ACC112 (cell line): Measurements from ENCODE around the gene DLGAP4.
A peak's percentile ranks its signal among the peaks of the same experiment; 100 is the strongest.

Source experiments
- H2AFZ ChIP-seq: fragments of 200-600 bp; sonication (generic); one replicate; pipeline ENCODE4 v1.6.0; 2017; ENCODE audit warnings: antibody characterized with exemption, low read length; ENCODE audit not compliant: unreplicated experiment
- H3K27ac ChIP-seq: fragments of 200-600 bp; sonication (generic); 2 replicates; pipeline ENCODE4 v1.5.1; 2014; ENCODE audit warnings: low read depth, mild to moderate bottlenecking, antibody characterized with exemption, low read length, moderate library complexity
- H3K27me3 ChIP-seq: fragments of 200-600 bp; sonication (generic); 2 replicates; pipeline ENCODE4 v1.6.1; 2014; ENCODE audit warnings: mild to moderate bottlenecking, antibody characterized with exemption, low read length, moderate library complexity, mixed read lengths; ENCODE audit not compliant: insufficient read depth
- H3K36me3 ChIP-seq: fragments of 200-600 bp; sonication (generic); 2 replicates; pipeline ENCODE4 v1.6.1; 2016; ENCODE audit warnings: mild to moderate bottlenecking, antibody characterized with exemption, low read length, moderate library complexity, mixed read lengths; ENCODE audit not compliant: insufficient read depth
- H3K4me1 ChIP-seq: fragments of 200-600 bp; sonication (generic); one replicate; pipeline ENCODE4 v1.6.1; 2016; ENCODE audit warnings: low read length, mixed read lengths; ENCODE audit not compliant: insufficient read depth, unreplicated experiment, control insufficient read depth
- H3K4me3 ChIP-seq: fragments of 200-600 bp; sonication (generic); 2 replicates; pipeline ENCODE4 v1.5.1; 2014; ENCODE audit warnings: mild to moderate bottlenecking, low read depth, low read length
- H3K79me2 ChIP-seq: fragments of 200-600 bp; sonication (generic); one replicate; pipeline ENCODE4 v1.6.0; 2016; ENCODE audit warnings: low read length; ENCODE audit not compliant: control insufficient read depth, unreplicated experiment, insufficient read depth

Gene DLGAP4

DNA sequence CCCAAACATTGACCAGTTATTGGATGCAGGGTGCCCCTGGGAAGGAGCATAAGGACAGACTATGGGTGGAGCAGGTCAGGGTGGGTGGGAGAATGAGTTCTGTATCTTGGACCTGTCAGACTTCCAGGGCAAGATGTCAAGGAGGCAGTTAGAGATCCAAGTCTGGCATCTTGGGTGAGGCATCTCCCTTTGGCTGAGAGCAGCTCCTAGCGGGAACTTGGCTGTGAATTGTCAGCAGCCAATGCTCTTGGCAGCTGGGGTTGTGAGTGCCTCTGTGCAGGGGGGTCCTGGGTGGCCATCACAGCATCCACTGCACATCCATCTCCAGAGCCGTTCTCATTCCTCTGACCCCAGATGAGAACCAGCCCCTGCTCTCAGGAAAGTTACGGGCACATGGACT is 118.2 kb downstream of the DLGAP4 start:
- Histone ChIP-seq H3K27ac (no peak overlapping the region), H2AFZ (no peak overlapping the region), H3K36me3 (no peaks in the 10 kb centered on the region), H3K27me3 (peaks cover 42% of the 10 kb centered on the region), H3K4me1 (no peaks in the 10 kb centered on the region), H3K79me2 (no peaks in the 10 kb centered on the region), H3K4me3 (no peak overlapping the region)

DNA sequence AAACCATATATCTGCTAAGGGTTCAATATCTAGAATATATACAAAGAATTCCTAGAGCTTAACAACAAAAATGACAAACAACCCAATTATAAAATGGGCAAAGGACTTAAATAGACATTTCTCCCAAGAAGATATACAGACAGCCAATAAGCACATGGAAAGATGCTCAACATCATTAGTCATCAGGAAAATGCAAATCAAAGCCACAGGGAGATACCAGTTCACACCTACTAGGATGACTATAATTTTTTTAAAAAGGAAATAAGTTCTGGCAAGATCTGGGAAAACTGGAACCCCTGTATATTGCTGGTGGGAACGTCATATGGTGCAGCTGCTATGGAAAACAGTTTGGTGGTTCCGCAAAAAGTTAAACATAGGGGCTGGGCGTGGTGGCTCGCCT is 119.0 kb downstream of the DLGAP4 start:
- H3K27ac ChIP-seq: no peak overlapping the region
- no peaks in the 10 kb centered on the region for H3K36me3 ChIP-seq
- no peaks in the 10 kb centered on the region for H3K4me1 ChIP-seq
- H3K27me3 ChIP-seq: peaks cover 35% of the 10 kb centered on the region
- no peak overlapping the region for H2AFZ ChIP-seq
- no peak overlapping the region for H3K4me3 ChIP-seq
- H3K79me2 ChIP-seq: no peaks in the 10 kb centered on the region

DNA sequence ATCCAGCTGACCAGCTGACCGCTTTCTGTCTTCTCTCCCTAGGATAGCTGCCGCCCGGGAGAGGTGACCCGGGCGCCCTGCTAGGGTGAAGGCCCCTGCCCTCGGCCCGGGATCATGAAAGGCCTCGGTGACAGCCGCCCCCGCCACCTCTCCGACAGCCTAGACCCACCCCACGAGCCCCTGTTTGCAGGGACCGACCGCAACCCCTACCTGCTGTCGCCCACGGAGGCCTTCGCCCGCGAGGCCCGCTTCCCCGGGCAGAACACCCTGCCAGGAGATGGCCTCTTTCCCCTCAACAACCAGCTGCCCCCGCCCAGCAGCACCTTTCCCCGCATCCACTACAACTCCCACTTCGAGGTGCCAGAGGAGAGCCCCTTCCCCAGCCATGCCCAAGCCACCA is 125.5 kb downstream of the DLGAP4 start:
- no peak overlapping the region for H3K27ac ChIP-seq
- no peaks in the 10 kb centered on the region for H3K4me1 ChIP-seq
- peaks cover 4% of the 10 kb centered on the region for H3K27me3 ChIP-seq
- no peaks in the 10 kb centered on the region for H3K79me2 ChIP-seq
- H3K4me3 ChIP-seq: no peak overlapping the region
- no peak overlapping the region for H2AFZ ChIP-seq
- no peaks in the 10 kb centered on the region for H3K36me3 ChIP-seq

DNA sequence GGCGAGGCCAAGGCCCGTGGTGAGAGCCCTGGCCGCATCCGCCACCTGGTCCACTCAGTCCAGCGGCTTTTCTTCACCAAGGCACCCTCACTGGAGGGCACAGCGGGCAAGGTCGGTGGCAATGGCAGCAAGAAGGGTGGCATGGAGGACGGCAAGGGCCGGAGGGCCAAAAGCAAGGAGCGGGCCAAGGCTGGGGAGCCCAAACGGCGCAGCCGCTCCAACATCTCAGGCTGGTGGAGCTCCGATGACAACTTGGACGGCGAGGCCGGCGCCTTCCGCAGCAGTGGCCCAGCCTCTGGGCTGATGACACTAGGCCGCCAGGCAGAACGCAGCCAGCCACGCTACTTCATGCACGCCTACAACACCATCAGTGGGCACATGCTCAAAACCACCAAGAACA is 126.0 kb downstream of the DLGAP4 start:
- Histone ChIP-seq H3K36me3 (no peaks in the 10 kb centered on the region), H3K4me1 (no peaks in the 10 kb centered on the region), H3K27me3 (peaks cover 3% of the 10 kb centered on the region; the same call in 1 of the 2 replicates), H3K27ac (no peak overlapping the region), H3K4me3 (no peak overlapping the region), H3K79me2 (no peaks in the 10 kb centered on the region), H2AFZ (no peak overlapping the region)

DNA sequence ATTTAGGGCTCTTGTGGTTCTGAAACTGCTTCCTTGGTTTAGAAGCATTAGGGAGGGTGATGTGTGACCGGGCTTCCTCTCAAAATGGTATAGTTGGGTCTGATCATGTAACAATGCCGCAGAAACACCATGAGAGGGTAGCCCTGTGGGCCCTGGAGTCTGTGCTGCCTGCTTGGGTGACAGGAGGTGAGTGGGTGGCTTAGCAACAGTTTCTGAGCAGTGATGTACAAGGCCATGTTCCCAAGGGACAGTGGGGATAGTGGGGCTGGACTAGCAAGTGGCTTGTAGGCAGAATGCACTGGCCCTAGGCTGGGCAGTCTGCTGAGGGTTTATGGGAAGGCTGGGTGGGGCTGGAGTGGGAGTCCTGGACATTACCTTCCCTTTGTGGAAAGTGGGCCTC is 128.2 kb downstream of the DLGAP4 start:
- Histone ChIP-seq H3K79me2 (no peaks in the 10 kb centered on the region), H3K27me3 (0 out of 2 replicates have a peak, but pooled peaks cover 3% of the 10 kb centered on the region), H3K36me3 (no peaks in the 10 kb centered on the region), H3K4me1 (no peaks in the 10 kb centered on the region), H3K27ac (no peak overlapping the region), H2AFZ (no peak overlapping the region), H3K4me3 (no peak overlapping the region)

DNA sequence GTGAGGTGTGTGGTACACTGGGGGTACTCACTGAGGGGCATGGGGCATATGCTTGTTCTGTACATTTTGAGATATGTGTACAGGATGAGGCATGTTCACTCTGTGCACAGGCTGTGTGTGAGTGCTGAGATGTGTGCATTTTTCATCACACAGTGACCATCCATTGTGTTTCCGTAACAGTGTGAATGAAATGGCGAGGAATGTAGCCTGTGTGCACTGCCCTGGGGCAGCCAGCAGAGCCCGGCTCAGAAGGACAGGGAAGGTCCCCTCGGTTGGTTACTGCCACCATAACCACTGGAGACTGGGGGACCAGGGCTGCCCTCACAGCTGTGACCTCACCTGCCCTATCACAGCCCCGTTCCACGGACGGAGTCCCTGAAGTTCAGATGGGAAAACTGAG is 129.0 kb downstream of the DLGAP4 start:
- no peak overlapping the region for H2AFZ ChIP-seq
- no peaks in the 10 kb centered on the region for H3K36me3 ChIP-seq
- no peaks in the 10 kb centered on the region for H3K4me1 ChIP-seq
- no peaks in the 10 kb centered on the region for H3K79me2 ChIP-seq
- 0 out of 2 replicates have a peak, but pooled peaks cover 3% of the 10 kb centered on the region for H3K27me3 ChIP-seq
- no peak overlapping the region for H3K4me3 ChIP-seq
- H3K27ac ChIP-seq: no peak overlapping the region

DNA sequence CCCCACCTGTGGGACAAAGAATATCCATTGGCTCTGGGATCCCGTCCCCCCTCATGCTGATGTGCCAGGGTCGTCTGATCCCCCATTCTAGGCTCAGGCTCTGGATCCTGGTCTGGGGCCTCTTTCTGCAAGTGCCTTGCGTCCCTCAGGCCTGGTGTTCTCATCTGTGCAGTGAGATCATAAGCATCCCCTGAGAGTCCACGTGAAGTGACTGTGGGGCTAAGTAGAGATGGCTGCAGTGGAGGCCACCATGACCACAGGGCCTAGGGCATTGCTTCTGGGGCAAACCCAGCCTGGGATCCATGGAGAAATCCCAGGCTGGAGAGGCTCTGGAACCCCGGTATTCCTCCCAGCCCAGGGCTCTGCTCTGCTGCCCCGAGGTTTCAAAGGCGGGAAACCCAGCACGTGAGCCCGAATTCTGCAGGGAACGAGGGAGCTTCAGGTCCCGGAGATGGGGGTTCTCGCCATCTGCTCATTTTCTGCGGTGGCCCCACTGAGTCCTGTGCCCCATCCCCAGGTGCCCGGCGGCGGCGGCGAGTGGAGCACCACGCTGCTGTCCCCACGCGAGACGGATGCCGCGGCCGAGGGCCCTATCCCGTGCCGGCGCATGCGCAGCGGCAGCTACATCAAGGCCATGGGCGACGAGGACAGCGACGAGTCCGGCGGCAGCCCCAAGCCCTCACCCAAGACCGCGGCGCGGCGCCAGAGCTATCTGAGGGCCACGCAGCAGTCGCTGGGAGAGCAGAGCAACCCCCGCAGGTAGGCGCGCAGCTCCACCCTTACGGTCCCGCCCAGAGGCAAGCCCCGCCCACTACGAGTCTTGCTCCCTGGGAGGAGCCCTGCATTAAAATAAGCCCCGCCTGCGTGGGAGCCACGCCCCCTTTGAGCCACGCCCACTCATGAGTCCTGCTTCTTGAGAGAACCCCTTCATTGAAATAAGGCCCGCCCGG is 129.7 kb downstream of the DLGAP4 start:
- Histone ChIP-seq H3K27ac (no peak overlapping the region), H3K27me3 (0 out of 2 replicates have a peak, but pooled peaks cover 3% of the 10 kb centered on the region), H3K36me3 (no peaks in the 10 kb centered on the region), H2AFZ (no peak overlapping the region), H3K4me1 (no peaks in the 10 kb centered on the region), H3K4me3 (peak overlapping the region; percentile 59; the same call in 1 of the 2 replicates), H3K79me2 (no peaks in the 10 kb centered on the region)

DNA sequence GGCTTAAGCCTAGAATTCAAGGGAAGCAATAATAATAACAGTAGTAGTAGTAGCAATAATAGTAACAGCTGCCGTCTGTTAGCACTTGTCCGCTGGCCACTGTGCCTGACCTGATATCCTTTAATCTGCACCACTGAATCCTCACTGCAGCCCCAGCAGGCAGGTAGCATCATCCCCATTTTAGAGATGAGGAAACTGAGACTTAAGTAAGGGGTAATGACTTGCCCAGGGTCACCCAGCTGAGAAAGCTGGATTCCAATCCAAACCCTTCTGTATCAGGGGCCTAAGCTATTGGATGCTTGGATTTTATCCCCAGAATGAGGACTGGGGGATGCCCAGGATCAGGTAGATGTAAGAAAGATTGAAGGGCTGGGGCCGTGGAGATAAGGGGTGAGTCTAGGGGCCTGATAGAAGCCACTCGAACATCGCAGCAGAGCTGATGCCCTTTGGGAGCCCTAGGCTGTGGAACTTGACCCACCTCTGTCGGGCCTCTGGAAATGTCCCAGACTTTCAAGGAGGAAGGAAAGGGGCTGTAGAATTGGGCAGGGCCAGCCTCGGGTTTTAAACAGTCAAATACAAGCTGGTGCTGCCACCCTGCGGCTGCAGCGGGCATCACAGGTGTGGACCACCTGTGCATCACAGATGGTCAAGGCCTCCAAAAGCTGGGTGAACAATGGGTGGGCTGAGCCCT is 133.0 kb downstream of the DLGAP4 start:
- Histone ChIP-seq H3K27ac (no peak overlapping the region), H3K4me1 (no peaks in the 10 kb centered on the region), H2AFZ (no peak overlapping the region)

DNA sequence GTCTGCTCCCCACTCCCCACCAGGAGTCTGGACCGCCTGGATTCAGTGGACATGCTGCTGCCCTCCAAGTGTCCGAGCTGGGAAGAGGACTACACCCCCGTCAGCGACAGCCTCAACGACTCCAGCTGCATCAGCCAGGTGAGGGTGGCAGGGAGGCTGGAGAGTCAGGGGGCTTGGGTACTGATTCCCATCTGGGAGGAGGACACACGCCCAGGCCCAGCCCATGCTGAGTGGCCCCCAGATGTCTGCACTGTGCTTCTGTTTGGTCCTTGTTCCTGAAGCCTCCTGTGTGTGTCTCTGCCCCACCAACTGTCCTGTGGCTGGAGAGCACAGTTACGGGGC is 133.6 kb downstream of the DLGAP4 start:
- Histone ChIP-seq H3K27me3 (0 out of 2 replicates have a peak, but pooled peaks cover 3% of the 10 kb centered on the region), H3K4me1 (no peaks in the 10 kb centered on the region), H3K27ac (no peak overlapping the region), H3K36me3 (no peaks in the 10 kb centered on the region), H3K4me3 (no peak overlapping the region), H2AFZ (no peak overlapping the region), H3K79me2 (no peaks in the 10 kb centered on the region)

More for the DNA sequence above, 133.0 kb downstream of the DLGAP4 start:
- no peak overlapping the region for H3K4me3 ChIP-seq
- H3K27me3 ChIP-seq: 0 out of 2 replicates have a peak, but pooled peaks cover 3% of the 10 kb centered on the region
- no peaks in the 10 kb centered on the region for H3K79me2 ChIP-seq
- H3K36me3 ChIP-seq: no peaks in the 10 kb centered on the region

DNA sequence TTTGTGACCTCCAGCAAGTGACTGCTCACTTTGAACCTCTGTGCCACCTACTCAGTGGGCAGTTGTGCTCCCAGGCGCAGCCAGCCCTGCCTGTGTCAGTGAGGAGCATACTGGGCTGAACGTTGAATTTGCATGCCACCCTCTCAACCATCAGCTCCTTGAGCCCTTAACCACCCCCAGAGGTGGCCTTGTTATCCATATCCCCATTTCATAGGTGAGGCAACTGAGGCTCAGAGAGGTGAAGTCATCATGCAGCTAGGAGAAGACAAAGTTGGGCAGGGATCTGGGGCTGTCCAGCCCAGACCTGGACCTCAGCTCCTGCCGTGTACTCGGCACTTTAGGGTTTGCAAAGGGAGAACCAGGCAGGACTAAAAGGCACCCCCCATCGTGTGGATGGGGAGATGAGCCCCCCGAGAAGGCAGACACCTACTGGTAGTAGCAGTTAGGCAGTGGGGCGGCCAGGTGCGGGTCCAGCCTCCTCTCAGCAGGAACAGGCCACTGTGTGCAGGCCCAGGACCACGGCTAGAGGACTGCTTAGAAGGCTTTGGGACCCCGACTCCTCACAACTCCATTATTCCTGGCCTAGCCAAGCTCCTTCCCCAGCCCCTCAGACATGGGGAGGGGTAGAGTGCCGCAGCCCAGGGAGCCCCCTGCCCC is 134.4 kb downstream of the DLGAP4 start:
- Histone ChIP-seq H3K36me3 (no peaks in the 10 kb centered on the region), H3K79me2 (no peaks in the 10 kb centered on the region), H3K27me3 (0 out of 2 replicates have a peak, but pooled peaks cover 3% of the 10 kb centered on the region), H3K27ac (no peak overlapping the region), H3K4me1 (no peaks in the 10 kb centered on the region), H2AFZ (no peak overlapping the region), H3K4me3 (no peak overlapping the region)
